Osteoblast (primary cell): ENCODE results near the gene SEC11C. TPM values are rescaled to one million over a fixed set of nuclear protein-coding genes. Genes with fewer than 3 reads are reported as not detected.

Experiments
- DNase-seq: peaks from one replicate; pipeline ENCODE4 v3.0.0; 2011; ENCODE audit warnings: low spot score, mixed read lengths; ENCODE audit not compliant: insufficient read length; ENCODE audit errors: missing footprints
- H2AFZ ChIP-seq: 2 replicates; pipeline ENCODE4 v1.6.0; 2011; ENCODE audit warnings: mild to moderate bottlenecking, low read length
- H3K27ac ChIP-seq: 2 replicates; pipeline ENCODE4 v1.5.1; 2011; ENCODE audit warnings: mild to moderate bottlenecking, low read depth, low read length, moderate library complexity
- H3K27me3 ChIP-seq: 2 replicates; pipeline ENCODE4 v1.6.0; 2012; ENCODE audit warnings: mild to moderate bottlenecking, control low read depth, inconsistent platforms, low read length, moderate library complexity; ENCODE audit not compliant: insufficient read depth
- H3K36me3 ChIP-seq: 2 replicates; pipeline ENCODE4 v1.5.1; 2011; ENCODE audit warnings: mild to moderate bottlenecking, low read length, control low read depth, moderate library complexity; ENCODE audit not compliant: insufficient read depth
- H3K4me1 ChIP-seq: 2 replicates; pipeline ENCODE4 v1.5.1; 2011; ENCODE audit warnings: mild to moderate bottlenecking, low read length, control low read depth, moderate library complexity; ENCODE audit not compliant: insufficient read depth
- H3K4me2 ChIP-seq: 2 replicates; pipeline ENCODE4 v1.6.0; 2011; ENCODE audit warnings: mild to moderate bottlenecking, low read length; ENCODE audit not compliant: insufficient read depth
- H3K4me3 ChIP-seq: fragments of 200-600 bp; sonication (generic); 3 replicates; pipeline ENCODE4 v1.5.1; 2012; ENCODE audit warnings: mild to moderate bottlenecking, low read length, inconsistent platforms; ENCODE audit not compliant: insufficient read depth
- H3K79me2 ChIP-seq: 2 replicates; pipeline ENCODE4 v1.6.0; 2012; ENCODE audit warnings: mild to moderate bottlenecking, low read length, control low read depth, inconsistent platforms; ENCODE audit not compliant: insufficient read depth
- H3K9me3 ChIP-seq: 2 replicates; pipeline ENCODE4 v1.5.1; 2011; ENCODE audit warnings: low read depth, low read length, control low read depth
- H4K20me1 ChIP-seq: 2 replicates; pipeline ENCODE4 v1.6.0; 2012; ENCODE audit warnings: mild to moderate bottlenecking, low read length, control low read depth; ENCODE audit not compliant: insufficient read depth
- CTCF ChIP-seq: IDR thresholded peaks from 2 replicates; pipeline ENCODE4 v1.5.1; 2011; ENCODE audit warnings: mild to moderate bottlenecking, low read depth, low read length, moderate library complexity; ENCODE audit errors: extremely low read depth
- total RNA-seq: library from RNA; depleted of rRNA; stranded (reverse); fragments of >200 nt; gene quantifications from 2 replicates; pipeline ENCODE4 v1.2.3, GENCODE V29; 2012

Gene SEC11C
- total RNA-seq, 1 donor: 10.1 TPM

GRCh38 chr18:59159986-59160385 is 20.3 kb downstream of the SEC11C start:
- Histone ChIP-seq H3K4me3 (no peak overlapping the region), H4K20me1 (no peaks in the 10 kb centered on the region), H3K9me3 (no peaks in the 10 kb centered on the region), H3K27ac (no peak overlapping the region), H2AFZ (no peak overlapping the region), H3K36me3 (no peaks in the 10 kb centered on the region), H3K79me2 (no peaks in the 10 kb centered on the region), H3K4me1 (no peaks in the 10 kb centered on the region), H3K4me2 (no peak overlapping the region), H3K27me3 (peaks cover 4% of the 10 kb centered on the region)
- DNase-seq: no peak
- TF ChIP-seq CTCF: no peak

DNA sequence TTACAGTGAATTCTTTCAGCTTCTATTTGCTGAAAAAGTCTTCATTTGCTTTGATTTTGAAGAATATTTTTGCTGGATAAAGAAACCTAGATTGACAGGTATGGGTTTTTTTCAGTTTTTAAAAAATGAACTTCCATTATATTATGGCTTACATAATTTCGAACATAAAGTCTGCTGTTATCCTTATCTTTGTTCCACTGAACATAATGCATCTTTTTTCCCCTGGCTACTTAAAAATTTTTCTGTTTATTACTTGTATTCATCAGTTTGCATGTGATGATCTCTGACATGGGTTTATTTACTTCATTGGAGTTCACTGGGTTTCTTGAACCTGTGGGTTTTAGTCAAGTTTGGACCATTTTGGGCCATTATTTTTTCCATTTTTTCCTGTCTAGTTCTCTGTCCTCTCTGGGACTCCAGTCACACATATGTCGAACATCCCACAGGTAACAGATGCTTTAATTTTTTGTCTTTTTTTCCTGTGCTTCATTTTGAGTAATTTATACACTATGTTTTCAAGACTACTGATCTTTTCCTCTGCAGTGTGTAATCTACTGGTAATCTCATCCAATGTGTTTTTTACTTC is 33.1 kb downstream of the SEC11C start:
- H3K9me3 ChIP-seq: peaks cover 5% of the 10 kb centered on the region
- no peaks in the 10 kb centered on the region for H4K20me1 ChIP-seq
- H3K79me2 ChIP-seq: no peaks in the 10 kb centered on the region
- no peaks in the 10 kb centered on the region for H3K36me3 ChIP-seq
- no peak for TF ChIP-seq CTCF
- H3K4me1 ChIP-seq: no peaks in the 10 kb centered on the region
- H2AFZ ChIP-seq: no peak overlapping the region
- H3K27me3 ChIP-seq: peaks cover 5% of the 10 kb centered on the region
- H3K27ac ChIP-seq: no peak overlapping the region
- H3K4me2 ChIP-seq: no peak overlapping the region
- no peak overlapping the region for H3K4me3 ChIP-seq
- DNase-seq: no peak

- no peak overlapping the region for H2AFZ ChIP-seq
- H3K27me3 ChIP-seq: no peaks in the 10 kb centered on the region
- H3K9me3 ChIP-seq: peaks cover 2% of the 10 kb centered on the region
- H3K36me3 ChIP-seq: no peaks in the 10 kb centered on the region
- H3K27ac ChIP-seq: no peak overlapping the region
- no peaks in the 10 kb centered on the region for H4K20me1 ChIP-seq
- H3K4me1 ChIP-seq: peaks cover 9% of the 10 kb centered on the region
- no peak for TF ChIP-seq CTCF
- H3K4me2 ChIP-seq: no peak overlapping the region
- DNase-seq: no peak
- no peaks in the 10 kb centered on the region for H3K79me2 ChIP-seq
- H3K4me3 ChIP-seq: no peak overlapping the region
Observed at GRCh38 chr18:59177485-59177884, 37.8 kb downstream of the SEC11C start.

DNA sequence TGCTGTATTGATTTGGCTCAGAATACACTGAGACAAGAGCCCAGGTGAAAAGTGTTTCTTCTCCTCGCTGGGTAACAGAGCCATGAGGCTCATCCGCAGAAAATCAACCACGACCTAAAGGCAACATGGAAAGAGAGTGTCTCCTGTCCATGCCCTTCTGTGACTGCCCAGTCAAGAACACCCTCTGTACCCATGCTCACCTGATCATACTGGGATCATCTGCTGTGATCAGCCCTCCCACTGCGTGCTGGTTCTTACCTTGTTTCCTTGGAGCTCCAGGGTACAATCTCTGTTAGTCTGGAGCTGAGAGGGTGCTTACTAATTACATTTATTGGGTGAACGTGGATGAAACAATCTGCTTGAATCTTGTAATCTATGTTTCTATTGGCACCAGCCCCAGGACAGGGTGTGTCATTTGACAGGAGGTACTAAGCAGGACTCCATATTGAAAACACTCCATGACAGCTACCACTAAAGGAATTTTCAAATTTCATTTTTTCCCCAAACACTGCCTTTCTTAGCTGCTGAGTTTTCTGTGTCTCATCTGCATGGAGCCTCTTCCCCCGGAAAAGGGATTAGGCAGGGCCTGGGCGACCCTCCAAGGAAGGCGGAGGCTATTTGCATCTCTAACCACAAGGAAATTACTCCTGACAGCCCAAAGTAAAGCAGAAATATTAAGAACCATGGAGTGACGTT is 40.6 kb downstream of the SEC11C start:
- Histone ChIP-seq H3K27me3 (peaks cover 5% of the 10 kb centered on the region), H3K4me2 (peak overlapping the region; percentile 27), H3K4me1 (peaks cover 9% of the 10 kb centered on the region), H3K9me3 (no peaks in the 10 kb centered on the region), H2AFZ (peak overlapping the region; percentile 69), H3K4me3 (no peak overlapping the region), H3K36me3 (no peaks in the 10 kb centered on the region), H3K27ac (no peak overlapping the region), H3K79me2 (no peaks in the 10 kb centered on the region), H4K20me1 (no peaks in the 10 kb centered on the region)
- DNase-seq: peak; percentile 71
- TF ChIP-seq CTCF: no peak
